HepG2 (cell line): Measurements from ENCODE around the gene HDAC5. TPM values are rescaled to one million over a fixed set of nuclear protein-coding genes. Genes with fewer than 3 reads are reported as not detected.

ENCODE experiments used
- BRD4 ChIP-seq: sonication (generic); formaldehyde crosslinking; IDR thresholded peaks from 2 replicates; pipeline ENCODE4 v1.4.0; 2020; ENCODE audit warnings: missing genetic modification reagents
- GATAD1 ChIP-seq: IDR thresholded peaks from 2 replicates; pipeline ENCODE4 v1.6.1; 2016; ENCODE audit warnings: missing genetic modification reagents, missing compliant biosample characterization
- HCFC1 ChIP-seq: fragments of 150-350 bp; IDR thresholded peaks from 2 replicates; pipeline ENCODE4 v1.6.1; 2014; ENCODE audit warnings: low read depth, low read length
- HNRNPH1 ChIP-seq: fragments of 200-400 bp; formaldehyde crosslinking; optimal IDR thresholded peaks from 2 replicates; pipeline ENCODE3; 2017; ENCODE audit warnings: mild to moderate bottlenecking, low read depth, low read length
- KMT2B ChIP-seq: IDR thresholded peaks from 2 replicates; pipeline ENCODE4 v1.6.1; 2016; ENCODE audit warnings: missing genetic modification reagents, missing compliant biosample characterization
- MEIS1 ChIP-seq: sonication (generic); formaldehyde crosslinking; IDR thresholded peaks from 2 replicates; pipeline ENCODE4 v1.9.0; 2021; ENCODE audit warnings: mild to moderate bottlenecking, missing genetic modification reagents, moderate library complexity, borderline replicate concordance
- NR2F2 ChIP-seq: IDR thresholded peaks from 2 replicates; pipeline ENCODE4 v1.6.1; 2012; ENCODE audit warnings: low read depth, inconsistent platforms, borderline replicate concordance
- PBX2 ChIP-seq: IDR thresholded peaks from 2 replicates; pipeline ENCODE4 v1.6.1; 2016; ENCODE audit warnings: control low read depth
- RFX1 ChIP-seq: fragments of 450-650 bp; IDR thresholded peaks from 2 replicates; pipeline ENCODE4 v1.6.1; 2017
- RORA ChIP-seq: sonication (generic); formaldehyde crosslinking; IDR thresholded peaks from 2 replicates; pipeline ENCODE4 v1.5.0; 2020; ENCODE audit warnings: mild to moderate bottlenecking, missing genetic modification reagents, moderate library complexity
- ZBTB7B ChIP-seq: sonication (generic); formaldehyde crosslinking; IDR thresholded peaks from 2 replicates; pipeline ENCODE4 v1.4.0; 2020; ENCODE audit warnings: missing genetic modification reagents
- ZNF142 ChIP-seq: sonication (generic); formaldehyde crosslinking; IDR thresholded peaks from 2 replicates; pipeline ENCODE4 v1.4.0; 2020; ENCODE audit warnings: missing genetic modification reagents
- ZNF335 ChIP-seq: sonication (generic); formaldehyde crosslinking; IDR thresholded peaks from 2 replicates; pipeline ENCODE4 v1.4.0; 2020; ENCODE audit warnings: missing genetic modification reagents
- ZNF605 ChIP-seq: sonication (generic); formaldehyde crosslinking; IDR thresholded peaks from 2 replicates; pipeline ENCODE4 v1.8.0; 2022; ENCODE audit warnings: mild to moderate bottlenecking, missing genetic modification reagents
- ZNF776 ChIP-seq: sonication (generic); formaldehyde crosslinking; IDR thresholded peaks from 2 replicates; pipeline ENCODE4 v1.4.0; 2020; ENCODE audit warnings: mild to moderate bottlenecking, missing genetic modification reagents
- ZNF788 ChIP-seq: sonication (generic); formaldehyde crosslinking; IDR thresholded peaks from 2 replicates; pipeline ENCODE4 v1.5.0; 2020; ENCODE audit warnings: mild to moderate bottlenecking, missing genetic modification reagents, borderline replicate concordance
- polyA plus RNA-seq, 8 experiments: library from polyadenylated mRNA; depleted of rRNA in 3 of 8; stranded (reverse) in 7 of 8; unstranded in 1 of 8; fragments of >200 nt; fragmentation: Illumina TruSeq in 4 of 8; extraction: Trizol in 4 of 8; gene quantifications; 2 replicates each; pipeline versions ENCODE4 v1.2.1 to v1.2.3, GENCODE V29; 2011 to 2016; ENCODE audit warnings: low read depth in 4 of 8, missing spikeins in 1 of 8, mixed read lengths in 1 of 8; ENCODE audit not compliant: insufficient read depth in 1 of 8
- total RNA-seq, 5 experiments: library from RNA; depleted of rRNA; stranded (reverse); fragments of >200 nt; fragmentation: Illumina TruSeq; extraction: Trizol; gene quantifications; 2 replicates each; pipeline ENCODE4 v1.2.3, GENCODE V29; 2016; ENCODE audit warnings: low read depth in 1 of 5
- TF ChIP-seq, protein P1 (sequence below): IDR thresholded peaks from 2 replicates; pipeline ENCODE4 v1.6.1; 2016; ENCODE audit warnings: mild to moderate bottlenecking
- TF ChIP-seq, protein P2 (sequence below): sonication (generic); formaldehyde crosslinking; IDR thresholded peaks from 2 replicates; pipeline ENCODE4 v1.5.0; 2020; ENCODE audit warnings: missing genetic modification reagents, mild to moderate bottlenecking, borderline replicate concordance
- TF ChIP-seq, protein P3 (sequence below): sonication (generic); formaldehyde crosslinking; IDR thresholded peaks from 2 replicates; pipeline ENCODE4 v1.4.0; 2020; ENCODE audit warnings: missing genetic modification reagents

HDAC5 gene
- total and polyA plus RNA-seq, 2 of the 13 experiments (the other 11 are each of a cell fraction or from before 2014, with no cell fraction given), result 46.4 to 85.4 TPM

DNA sequence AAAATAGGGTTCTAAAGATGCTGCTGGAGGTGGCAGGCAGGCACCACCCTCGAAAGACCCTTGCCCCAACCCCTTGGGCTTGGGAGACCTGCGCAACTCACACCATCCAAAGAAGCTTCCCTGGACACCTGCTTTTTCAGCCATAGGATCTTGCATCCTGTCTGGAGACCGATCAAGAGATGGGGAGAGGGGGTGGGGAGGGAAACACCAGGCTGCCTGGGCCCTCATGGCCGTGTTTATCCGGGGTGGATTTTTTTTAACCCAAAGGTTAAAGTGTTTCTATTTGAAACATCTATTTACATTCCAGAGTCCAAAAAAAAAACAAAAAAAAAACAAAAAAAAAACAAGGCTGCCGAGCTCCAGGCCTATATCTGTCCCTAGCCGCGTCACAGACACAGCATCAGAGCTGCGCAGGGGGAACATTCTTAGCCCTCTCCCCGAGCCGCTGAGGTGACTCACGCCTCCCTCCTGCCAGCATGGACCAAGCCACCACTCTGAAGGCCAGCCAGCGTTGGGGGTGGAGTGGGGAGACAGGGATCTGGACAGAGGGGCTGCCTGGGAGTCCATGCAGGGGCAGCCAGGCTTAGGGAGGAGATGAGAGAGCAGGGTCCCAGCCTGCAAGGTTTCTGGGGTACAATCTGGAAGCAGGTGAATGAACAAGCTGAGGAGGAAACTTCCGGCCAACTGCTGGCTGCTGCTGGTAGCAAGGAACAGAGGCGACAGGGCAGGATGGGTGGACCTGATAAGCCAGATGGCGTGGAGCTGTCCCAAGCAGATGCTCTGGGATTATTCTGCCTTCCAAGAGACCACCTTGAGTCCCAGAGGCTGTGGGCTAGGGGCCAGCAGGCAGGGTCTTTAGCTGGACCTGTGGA lies 14.8 kb downstream of the HDAC5 start (continued):
- TF ChIP-seq ZNF605 (CRISPR knock-in tag) (peak; percentile 94), ZNF335 (CRISPR knock-in tag) (0 out of 2 replicates have a peak, but pooled peaks have one; percentile 47), NR2F2 (peak; percentile 76; the same call in 1 of the 2 replicates), ZNF142 (CRISPR knock-in tag) (peak; percentile 43; the same call in 1 of the 2 replicates), KMT2B (no peak; the same call in 1 of the 2 replicates), ZNF788 (CRISPR knock-in tag) (peak; percentile 64; the same call in 1 of the 2 replicates), PBX2 (CRISPR knock-in tag) (peak; percentile 21; the same call in 1 of the 2 replicates), HNRNPH1 (peak; percentile 19), MEIS1 (CRISPR knock-in tag) (peak; percentile 80; the same call in 1 of the 2 replicates), BRD4 (CRISPR knock-in tag) (0 out of 2 replicates have a peak, but pooled peaks have one; percentile 23), GATAD1 (CRISPR knock-in tag) (peak; percentile 66; the same call in 1 of the 2 replicates), ZNF776 (CRISPR knock-in tag) (no peak), ZBTB7B (CRISPR knock-in tag) (peak; percentile 90), RORA (CRISPR knock-in tag) (no peak), HCFC1 (no peak), RFX1 (no peak)
- TF ChIP-seq, protein P1, sequence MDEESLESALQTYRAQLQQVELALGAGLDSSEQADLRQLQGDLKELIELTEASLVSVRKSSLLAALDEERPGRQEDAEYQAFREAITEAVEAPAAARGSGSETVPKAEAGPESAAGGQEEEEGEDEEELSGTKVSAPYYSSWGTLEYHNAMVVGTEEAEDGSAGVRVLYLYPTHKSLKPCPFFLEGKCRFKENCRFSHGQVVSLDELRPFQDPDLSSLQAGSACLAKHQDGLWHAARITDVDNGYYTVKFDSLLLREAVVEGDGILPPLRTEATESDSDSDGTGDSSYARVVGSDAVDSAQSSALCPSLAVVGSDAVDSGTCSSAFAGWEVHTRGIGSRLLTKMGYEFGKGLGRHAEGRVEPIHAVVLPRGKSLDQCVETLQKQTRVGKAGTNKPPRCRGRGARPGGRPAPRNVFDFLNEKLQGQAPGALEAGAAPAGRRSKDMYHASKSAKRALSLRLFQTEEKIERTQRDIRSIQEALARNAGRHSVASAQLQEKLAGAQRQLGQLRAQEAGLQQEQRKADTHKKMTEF (CRISPR knock-in tag), result peak; percentile 94
- TF ChIP-seq, protein P2, sequence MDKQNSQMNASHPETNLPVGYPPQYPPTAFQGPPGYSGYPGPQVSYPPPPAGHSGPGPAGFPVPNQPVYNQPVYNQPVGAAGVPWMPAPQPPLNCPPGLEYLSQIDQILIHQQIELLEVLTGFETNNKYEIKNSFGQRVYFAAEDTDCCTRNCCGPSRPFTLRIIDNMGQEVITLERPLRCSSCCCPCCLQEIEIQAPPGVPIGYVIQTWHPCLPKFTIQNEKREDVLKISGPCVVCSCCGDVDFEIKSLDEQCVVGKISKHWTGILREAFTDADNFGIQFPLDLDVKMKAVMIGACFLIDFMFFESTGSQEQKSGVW (CRISPR knock-in tag), result no peak
- TF ChIP-seq, protein P3, sequence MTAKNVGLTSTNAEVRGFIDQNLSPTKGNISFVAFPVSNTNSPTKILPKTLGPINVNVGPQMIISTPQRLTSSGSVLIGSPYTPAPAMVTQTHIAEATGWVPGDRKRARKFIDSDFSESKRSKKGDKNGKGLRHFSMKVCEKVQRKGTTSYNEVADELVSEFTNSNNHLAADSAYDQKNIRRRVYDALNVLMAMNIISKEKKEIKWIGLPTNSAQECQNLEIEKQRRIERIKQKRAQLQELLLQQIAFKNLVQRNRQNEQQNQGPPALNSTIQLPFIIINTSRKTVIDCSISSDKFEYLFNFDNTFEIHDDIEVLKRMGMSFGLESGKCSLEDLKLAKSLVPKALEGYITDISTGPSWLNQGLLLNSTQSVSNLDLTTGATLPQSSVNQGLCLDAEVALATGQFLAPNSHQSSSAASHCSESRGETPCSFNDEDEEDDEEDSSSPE (CRISPR knock-in tag), result peak; percentile 72
